COLO668 (cell line): ENCODE data around the gene TIAM2.
"Not testable (repeated sequence)": the region's sequence is repeated elsewhere in the genome, so short reads cannot be mapped to it uniquely, and the experiment has no call there.

Source experiments
- DNase-seq: peaks from one replicate; lab custom pipeline; 2025; ENCODE audit not compliant: unreplicated experiment; lab: John Stamatoyannopoulos, UW

Gene TIAM2

GRCh38 chr6:154989448-154989847 is 5.7 kb upstream of the TIAM2 start:
- no peak for DNase-seq

GRCh38 chr6:154991207-154991606 is 3.9 kb upstream of the TIAM2 start:
- no peak for DNase-seq

GRCh38 chr6:154993026-154993425 is 2.1 kb upstream of the TIAM2 start:
- no peak for DNase-seq

- no peak for DNase-seq
These were observed 1.4 kb upstream of the TIAM2 start for GRCh38 chr6:154993710-154994109.

- no peak for DNase-seq
These were observed 270 bp upstream of the TIAM2 start for GRCh38 chr6:154994836-154995253.

- no peak for DNase-seq
These were observed 988 bp downstream of the TIAM2 start for GRCh38 chr6:154996016-154996590.

GRCh38 chr6:154996841-154997311 is 1.8 kb downstream of the TIAM2 start:
- DNase-seq = no peak

GRCh38 chr6:154998855-154999254 is 3.7 kb downstream of the TIAM2 start:
- DNase-seq = no peak

GRCh38 chr6:155001482-155001881 is 6.4 kb downstream of the TIAM2 start:
- DNase-seq = no peak

- no peak for DNase-seq
These were observed 6.8 kb downstream of the TIAM2 start for GRCh38 chr6:155001934-155002333.

- DNase-seq = no peak
These were observed 8.4 kb downstream of the TIAM2 start for GRCh38 chr6:155003476-155003875.

- no peak for DNase-seq
These were observed 8.9 kb downstream of the TIAM2 start for GRCh38 chr6:155004017-155004416.

GRCh38 chr6:155004576-155005372 is 9.7 kb downstream of the TIAM2 start:
- DNase-seq = no peak

- DNase-seq = no peak
These were observed 13.5 kb downstream of the TIAM2 start for GRCh38 chr6:155008625-155009024.

GRCh38 chr6:155010940-155011339 is 15.8 kb downstream of the TIAM2 start:
- no peak for DNase-seq

- no peak for DNase-seq
These were observed 16.7 kb downstream of the TIAM2 start for GRCh38 chr6:155011809-155012291.

GRCh38 chr6:155013457-155013876 is 18.4 kb downstream of the TIAM2 start:
- DNase-seq = no peak

GRCh38 chr6:155014137-155014536 is 19.0 kb downstream of the TIAM2 start:
- DNase-seq = no peak

- no peak for DNase-seq
These were observed 19.7 kb downstream of the TIAM2 start for GRCh38 chr6:155014670-155015300.

GRCh38 chr6:155018415-155018814 is 23.3 kb downstream of the TIAM2 start:
- not testable (repeated sequence) for DNase-seq

- no peak for DNase-seq
These were observed 26.6 kb downstream of the TIAM2 start for GRCh38 chr6:155021680-155022079.

GRCh38 chr6:155022721-155023120 is 27.6 kb downstream of the TIAM2 start:
- no peak for DNase-seq
